NCI-H1417 treated with DMSO at 0.1 percent for 48 hours (cell line): Measurements from ENCODE around the gene EDEM2.
"Not testable (repeated sequence)": the region's sequence is repeated elsewhere in the genome, so short reads cannot be mapped to it uniquely, and the experiment has no call there.

Experiments used
- DNase-seq: peaks from one replicate; lab custom pipeline; 2025; lab: John Stamatoyannopoulos, UW

EDEM2 gene

DNA sequence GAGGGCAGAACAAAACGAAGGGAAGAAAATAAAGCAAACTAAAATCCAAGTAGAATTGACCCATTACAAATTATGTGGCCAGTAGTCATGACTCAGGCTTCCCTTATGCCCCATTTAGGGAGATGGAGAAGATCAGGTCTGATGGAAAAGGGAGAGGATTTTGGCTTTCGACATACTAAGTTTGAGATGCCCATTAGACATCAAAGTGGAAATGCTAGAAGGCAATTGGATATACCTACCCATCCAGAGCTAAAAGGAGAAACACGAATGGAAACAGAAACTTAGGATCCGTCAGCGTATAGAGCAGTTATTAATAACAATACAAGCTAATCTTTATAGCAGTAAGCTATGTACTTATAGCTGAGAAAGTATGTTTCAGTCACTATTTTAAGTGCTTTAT, 59.3 kb downstream of the EDEM2 start:
- DNase-seq: no peak

DNA sequence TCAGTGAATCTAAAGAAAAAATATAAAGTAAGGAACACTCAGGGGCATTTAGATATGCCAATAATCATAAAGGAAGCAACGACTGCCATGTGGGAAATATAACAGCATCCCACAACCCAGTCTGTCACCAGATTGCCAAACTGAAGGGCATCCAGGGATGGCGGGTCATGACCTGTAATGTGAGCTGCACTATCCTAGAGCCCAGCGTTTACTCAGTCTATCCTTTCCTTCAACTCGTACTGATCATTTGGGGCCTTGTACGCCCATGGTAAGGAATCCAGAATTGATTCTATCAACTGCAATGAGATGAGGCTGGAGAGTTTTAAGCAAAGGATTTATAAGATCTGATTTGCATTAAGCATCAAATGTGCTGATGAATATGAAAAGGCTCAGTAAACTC, 59.8 kb downstream of the EDEM2 start:
- DNase-seq: no peak

- no peak for DNase-seq
Measured at GRCh38 chr20:35085477-35086225, 61.5 kb downstream of the EDEM2 start.

DNA sequence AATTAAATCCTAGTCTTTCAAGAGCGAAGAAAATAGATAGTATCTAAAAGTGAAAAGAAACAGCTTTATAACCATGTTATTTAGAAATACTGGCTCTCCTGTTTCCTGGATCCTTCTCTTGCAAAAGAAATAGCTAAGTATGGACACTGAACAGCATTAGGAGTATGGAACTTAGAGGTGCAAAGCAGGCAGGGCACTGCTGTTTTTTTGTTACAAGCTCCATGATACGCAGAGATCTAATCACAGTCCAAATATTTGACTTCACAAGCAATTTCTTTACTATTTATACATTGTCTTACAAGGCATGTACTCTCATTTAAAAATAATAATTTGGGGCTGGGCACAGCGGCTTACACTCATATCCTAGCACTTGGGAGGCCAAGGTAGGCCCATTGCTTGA, 62.1 kb downstream of the EDEM2 start:
- DNase-seq: no peak

- DNase-seq: not testable (repeated sequence)
Measured at GRCh38 chr20:35080348-35080642, 66.8 kb downstream of the EDEM2 start.

GRCh38 chr20:35079472-35080347, 67.4 kb downstream of the EDEM2 start:
- DNase-seq: no peak

DNA sequence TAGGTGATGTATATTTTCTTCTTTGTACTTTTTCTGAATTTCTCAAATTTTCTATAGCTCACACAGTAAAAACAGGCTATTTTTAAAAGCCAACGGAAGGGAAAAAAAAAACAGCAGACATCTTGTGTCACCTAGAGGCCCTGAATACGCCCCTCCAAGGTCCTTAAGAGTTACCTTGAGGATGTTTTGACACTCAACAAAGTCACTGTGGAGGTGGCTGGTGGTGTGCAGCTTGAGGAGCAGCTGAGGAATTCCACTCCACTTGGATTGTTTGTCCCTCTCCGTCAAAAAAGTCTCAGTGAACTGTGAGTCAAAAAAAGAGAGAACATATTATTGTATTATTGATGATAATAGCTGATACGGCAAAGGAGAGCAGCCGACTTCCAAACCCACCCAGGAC, 69.3 kb downstream of the EDEM2 start:
- no peak for DNase-seq

DNA sequence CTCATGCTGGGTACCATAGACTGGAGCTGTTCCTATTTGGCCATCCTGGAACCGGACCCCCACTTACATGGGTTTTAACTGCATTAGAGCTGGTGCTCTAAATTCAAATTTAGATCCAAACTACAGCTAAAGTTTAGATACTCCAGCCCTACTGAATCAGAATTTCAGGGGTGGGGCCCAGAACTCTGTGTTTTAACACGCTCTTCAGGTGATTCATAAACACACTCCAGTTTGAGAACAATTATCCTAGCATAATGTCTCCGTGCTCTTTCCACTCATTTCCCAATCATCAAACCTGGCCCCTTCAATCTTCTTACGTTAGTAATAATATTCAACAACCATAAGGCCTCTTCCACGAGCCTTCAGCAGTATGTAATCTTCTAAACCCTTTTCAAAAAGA, 69.8 kb downstream of the EDEM2 start:
- no peak for DNase-seq

DNA sequence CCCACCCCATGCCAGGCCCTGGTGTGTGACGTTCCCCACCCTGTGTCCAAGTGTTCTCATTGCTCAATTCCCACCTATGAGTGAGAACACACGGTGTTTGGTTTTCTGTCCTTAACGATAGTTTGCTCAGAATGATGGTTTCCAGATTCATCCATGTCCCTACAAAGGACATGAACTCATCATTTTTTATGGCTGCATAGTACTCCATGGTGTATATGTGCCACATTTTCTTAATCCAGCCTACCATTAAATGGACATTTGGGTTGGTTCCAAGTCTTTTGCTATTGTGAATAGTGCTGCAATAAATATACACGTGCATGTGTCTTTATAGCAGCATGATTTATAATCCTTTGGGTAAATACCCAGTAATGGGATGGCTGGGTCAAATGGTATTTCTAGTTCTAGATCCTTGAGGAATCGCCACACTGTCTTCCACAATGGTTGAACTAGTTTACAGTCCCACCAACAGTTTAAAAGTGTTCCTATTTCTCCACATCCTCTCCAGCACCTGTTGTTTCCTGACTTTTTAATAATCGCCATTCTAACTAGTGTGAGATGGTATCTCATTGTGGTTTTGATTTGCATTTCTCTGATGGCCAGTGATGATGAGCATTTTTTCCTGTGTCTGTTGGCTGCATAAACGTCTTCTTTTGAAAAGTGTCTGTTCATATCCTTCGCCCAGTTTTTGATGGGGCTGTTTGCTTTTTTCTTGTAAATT, 75.5 kb downstream of the EDEM2 start:
- DNase-seq: not testable (repeated sequence)

GRCh38 chr20:35066194-35066593, 80.9 kb downstream of the EDEM2 start:
- no peak for DNase-seq
